Measurements from ENCODE around the gene RPRD1B.

The RPRD1B gene

GRCh38 chr20:38024496-38024895, 9.1 kb upstream of the RPRD1B start:
- H3K36me3 ChIP-seq (ENCODE audit: insufficient read depth, low read length), result no peaks in the 10 kb centered on the region
- H3K27me3 ChIP-seq (ENCODE audit: insufficient read depth, low read length, poor library complexity, severe bottlenecking), result no peaks in the 10 kb centered on the region
- H3K4me3 ChIP-seq (ENCODE audit: low read length, poor library complexity, severe bottlenecking), result no peak overlapping the region
- H3K4me2 ChIP-seq (ENCODE audit: low read depth, low read length, poor library complexity, severe bottlenecking), result peak overlapping the region; percentile 6
- no peaks in the 10 kb centered on the region for H3F3A ChIP-seq (ENCODE audit: low read depth)
- H3K79me2 ChIP-seq (ENCODE audit: insufficient read depth, low read length), result peaks cover 94% of the 10 kb centered on the region
- H3K9me3 ChIP-seq (ENCODE audit: insufficient read depth, low read depth, low read length), result no peaks in the 10 kb centered on the region
- no peak overlapping the region for H3K9ac ChIP-seq (ENCODE audit: low read depth, low read length, poor library complexity, severe bottlenecking)
- no peaks in the 10 kb centered on the region for H3K9me2 ChIP-seq (replicated peaks; ENCODE audit: low read depth, low read length)
- peaks cover 24% of the 10 kb centered on the region for H4K20me1 ChIP-seq (ENCODE audit: insufficient read depth, low read length, poor library complexity, severe bottlenecking)
- TF ChIP-seq EZH2phosphoT487 (IDR thresholded peaks at IDR 0.05; ENCODE audit: borderline replicate concordance), result no peak
- TF ChIP-seq CTCF (conservative IDR thresholded peaks at IDR 0.05; ENCODE audit: low read length), result no peak
- peaks cover 4% of the 10 kb centered on the region for H3K4me1 ChIP-seq (ENCODE audit: insufficient read depth, low read length, poor library complexity, severe bottlenecking)
- H2AFZ ChIP-seq (ENCODE audit: low read length), result no peak overlapping the region

GRCh38 chr20:38029453-38029852, 4.1 kb upstream of the RPRD1B start:
- Histone ChIP-seq H3K27me3 (ENCODE audit: insufficient read depth, low read length, poor library complexity, severe bottlenecking) (no peaks in the 10 kb centered on the region), H3K4me1 (ENCODE audit: insufficient read depth, low read length, poor library complexity, severe bottlenecking) (peaks cover 28% of the 10 kb centered on the region), H3K4me2 (ENCODE audit: low read depth, low read length, poor library complexity, severe bottlenecking) (peak overlapping the region; percentile 85), H3K4me3 (ENCODE audit: low read length, poor library complexity, severe bottlenecking) (peak overlapping the region; percentile 95), H3F3A (ENCODE audit: low read depth) (no peaks in the 10 kb centered on the region), H3K36me3 (ENCODE audit: insufficient read depth, low read length) (no peaks in the 10 kb centered on the region), H3K79me2 (ENCODE audit: insufficient read depth, low read length) (peaks cover 100% of the 10 kb centered on the region), H3K9ac (ENCODE audit: low read depth, low read length, poor library complexity, severe bottlenecking) (no peak overlapping the region), H3K9me3 (ENCODE audit: insufficient read depth, low read depth, low read length) (no peaks in the 10 kb centered on the region), H4K20me1 (ENCODE audit: insufficient read depth, low read length, poor library complexity, severe bottlenecking) (peaks cover 9% of the 10 kb centered on the region), H2AFZ (ENCODE audit: low read length) (no peak overlapping the region), H3K9me2 (replicated peaks; ENCODE audit: low read depth, low read length) (no peaks in the 10 kb centered on the region)
- no peak for TF ChIP-seq CTCF (conservative IDR thresholded peaks at IDR 0.05; ENCODE audit: low read length)
- TF ChIP-seq EZH2phosphoT487 (IDR thresholded peaks at IDR 0.05; ENCODE audit: borderline replicate concordance), result no peak

GRCh38 chr20:38031957-38032356, 1.6 kb upstream of the RPRD1B start:
- Histone ChIP-seq H3K27me3 (ENCODE audit: insufficient read depth, low read length, poor library complexity, severe bottlenecking) (no peaks in the 10 kb centered on the region), H3K79me2 (ENCODE audit: insufficient read depth, low read length) (peaks cover 100% of the 10 kb centered on the region), H3K36me3 (ENCODE audit: insufficient read depth, low read length) (no peaks in the 10 kb centered on the region), H3K4me1 (ENCODE audit: insufficient read depth, low read length, poor library complexity, severe bottlenecking) (peaks cover 46% of the 10 kb centered on the region), H3K4me2 (ENCODE audit: low read depth, low read length, poor library complexity, severe bottlenecking) (peak overlapping the region; percentile 85), H3K4me3 (ENCODE audit: low read length, poor library complexity, severe bottlenecking) (peak overlapping the region; percentile 95), H2AFZ (ENCODE audit: low read length) (no peak overlapping the region), H4K20me1 (ENCODE audit: insufficient read depth, low read length, poor library complexity, severe bottlenecking) (peaks cover 20% of the 10 kb centered on the region), H3K9ac (ENCODE audit: low read depth, low read length, poor library complexity, severe bottlenecking) (peak overlapping the region; percentile 95), H3F3A (ENCODE audit: low read depth) (no peaks in the 10 kb centered on the region), H3K9me3 (ENCODE audit: insufficient read depth, low read depth, low read length) (no peaks in the 10 kb centered on the region), H3K9me2 (replicated peaks; ENCODE audit: low read depth, low read length) (no peaks in the 10 kb centered on the region)
- TF ChIP-seq EZH2phosphoT487 (IDR thresholded peaks at IDR 0.05; ENCODE audit: borderline replicate concordance) (no peak), CTCF (conservative IDR thresholded peaks at IDR 0.05; ENCODE audit: low read length) (no peak)
